Colonic mucosa (tissue), 4 donors: ENCODE results near the gene ARID3B. TPM values are rescaled to one million over a fixed set of nuclear protein-coding genes. Genes with fewer than 3 reads are reported as not detected.

Source experiments
- DNase-seq: peaks from one replicate; pipeline ENCODE4 v3.0.0-alpha.2; 2020
- H3K27ac ChIP-seq: fragments of 200-600 bp; one replicate; pipeline ENCODE4 v1.8.0; 2021
- H3K27me3 ChIP-seq: fragments of 200-600 bp; one replicate; pipeline ENCODE4 v1.8.0; 2021
- H3K36me3 ChIP-seq: fragments of 200-600 bp; one replicate; pipeline ENCODE4 v1.8.0; 2021
- H3K4me1 ChIP-seq: fragments of 200-600 bp; one replicate; pipeline ENCODE4 v1.8.0; 2021; ENCODE audit warnings: mild to moderate bottlenecking
- H3K4me3 ChIP-seq: fragments of 200-600 bp; one replicate; pipeline ENCODE4 v1.8.0; 2021
- H3K9ac ChIP-seq, 2 donors: one replicate each; pipeline ENCODE4 v1.7.0; 2013; ENCODE audit warnings: control low read depth in 2 of 2, low read depth in 2 of 2, low read length in 2 of 2
- H3K9me3 ChIP-seq: fragments of 200-600 bp; one replicate; pipeline ENCODE4 v1.8.0; 2021
- CTCF ChIP-seq: fragments of 200-600 bp; IDR thresholded peaks from one replicate; pipeline ENCODE4 v1.8.0; 2022; ENCODE audit warnings: antibody characterized with exemption, mild to moderate bottlenecking
- intact Hi-C: fragments of 100-400 bp; cut with DNase I; formaldehyde crosslinking; loops from one replicate; pipeline ENCODE4 v1.14.1; 2022
- total RNA-seq, 2 donors: library from RNA; stranded (reverse); fragmentation: NEBNext Ultra II Directional in 1 of 2; extraction: Animal tissue kit (Norgen Biotek cat#: 25700) in 1 of 2; gene quantifications; one replicate each; pipeline ENCODE4 v1.2.1, GENCODE V29; 2021
- donor health status: healthy.
- donor health status: DM: no; HTN: no; CAD: no.
- donor health status: DM: no; HTN: no; CAD: no.

The ARID3B gene
- total RNA-seq, 2 donors from 2014 or later = 8.8 to 9.5 TPM

DNA sequence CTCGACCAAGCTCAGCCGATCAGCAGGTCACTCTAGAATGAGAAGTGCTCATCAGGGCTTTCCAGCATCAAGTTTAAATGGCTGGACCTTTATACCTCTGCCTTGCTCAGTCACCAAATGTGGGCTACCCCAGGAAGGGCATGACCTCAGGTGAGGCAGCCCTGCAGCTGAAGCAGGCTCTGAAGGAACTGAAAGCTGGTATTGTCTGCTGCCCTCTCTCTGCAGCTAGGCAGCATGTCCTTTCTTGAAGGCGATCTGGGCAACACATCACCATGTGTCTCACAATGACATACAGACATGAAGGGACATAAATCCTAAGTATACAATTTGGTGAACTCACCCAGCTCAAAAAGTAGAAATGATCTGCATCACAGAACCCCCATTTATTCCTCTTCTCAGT is 38.7 kb upstream of the ARID3B start:
- no peak for TF ChIP-seq CTCF
- H3K4me3 ChIP-seq = no peak overlapping the region
- DNase-seq = no peak
- no peaks in the 10 kb centered on the region for H3K36me3 ChIP-seq
- H3K27me3 ChIP-seq = no peaks in the 10 kb centered on the region
- no peak overlapping the region for H3K27ac ChIP-seq
- intact Hi-C loops = no loop called here
- H3K9me3 ChIP-seq = no peaks in the 10 kb centered on the region
- no peaks in the 10 kb centered on the region for H3K4me1 ChIP-seq
- H3K9ac ChIP-seq = no peak overlapping the region

DNA sequence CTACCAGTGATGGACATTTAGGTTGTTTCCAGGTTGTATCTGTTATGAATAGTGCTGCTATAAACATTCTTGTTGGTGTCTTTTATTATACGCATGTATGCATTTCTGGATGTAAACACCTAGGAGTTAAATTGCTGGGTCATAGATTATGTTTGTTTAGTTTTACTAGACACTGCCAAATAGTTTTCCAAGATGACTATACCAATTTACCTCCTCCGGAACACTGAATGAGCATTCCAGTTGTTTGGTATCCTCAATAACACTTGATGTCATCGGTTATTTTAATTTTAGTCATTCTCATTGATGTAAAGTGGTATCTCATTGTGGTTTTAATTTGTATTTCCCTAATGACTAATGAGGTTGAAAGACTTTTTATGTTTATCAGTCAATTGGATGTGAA is 36.6 kb upstream of the ARID3B start:
- TF ChIP-seq CTCF = no peak

GRCh38 chr15:74504836-74505235 is 36.2 kb upstream of the ARID3B start:
- Histone ChIP-seq H3K4me3 (no peak overlapping the region), H3K27me3 (no peaks in the 10 kb centered on the region)
- TF ChIP-seq CTCF = no peak

More for the DNA sequence above, 36.6 kb upstream of the ARID3B start:
- intact Hi-C loops = no loop called here
- H3K9ac ChIP-seq = no peak overlapping the region
- no peaks in the 10 kb centered on the region for H3K27me3 ChIP-seq
- H3K9me3 ChIP-seq = no peaks in the 10 kb centered on the region
- no peak overlapping the region for H3K27ac ChIP-seq
- no peaks in the 10 kb centered on the region for H3K36me3 ChIP-seq
- DNase-seq = no peak
- H3K4me3 ChIP-seq = no peak overlapping the region
- no peaks in the 10 kb centered on the region for H3K4me1 ChIP-seq

DNA sequence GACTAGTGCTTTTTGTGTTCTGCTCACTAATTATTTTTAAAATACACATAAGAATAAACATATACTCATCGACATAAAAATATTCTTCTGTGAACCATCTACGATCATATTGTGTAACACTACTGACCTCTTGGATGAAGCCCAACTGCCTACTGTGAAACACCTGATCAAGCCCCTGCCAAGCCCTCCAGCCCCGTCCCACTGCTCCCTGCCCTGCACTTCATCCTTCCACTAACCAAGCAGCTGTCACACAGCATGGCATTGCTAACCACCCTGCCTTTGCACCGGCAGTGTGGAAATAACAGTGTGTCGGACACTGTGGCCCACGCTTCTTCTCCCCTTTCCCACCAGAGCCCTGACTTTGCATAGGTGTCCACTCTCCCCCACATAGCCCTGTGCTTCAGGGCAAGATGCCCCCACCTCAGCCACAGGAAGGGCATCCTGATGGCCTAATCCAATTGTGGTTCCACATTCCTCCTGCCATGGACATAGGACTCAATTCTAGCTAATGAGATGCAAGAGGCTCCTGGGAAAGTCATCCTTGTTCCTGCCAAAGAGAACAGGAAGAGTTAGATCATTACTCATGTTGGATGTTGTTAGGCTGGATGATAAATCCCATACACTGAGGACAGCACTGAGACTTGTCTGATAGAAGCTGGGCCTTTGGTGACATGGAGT is 35.0 kb upstream of the ARID3B start:
- Histone ChIP-seq H3K27ac (no peak overlapping the region), H3K36me3 (no peaks in the 10 kb centered on the region), H3K9ac (peak overlapping the region in 1 of 2 donors; percentile 12), H3K4me1 (no peaks in the 10 kb centered on the region), H3K9me3 (no peaks in the 10 kb centered on the region), H3K27me3 (no peaks in the 10 kb centered on the region), H3K4me3 (no peak overlapping the region)
- TF ChIP-seq CTCF = no peak
- intact Hi-C loops = no loop called here
- DNase-seq = no peak

More at GRCh38 chr15:74504836-74505235, 36.2 kb upstream of the ARID3B start:
- H3K36me3 ChIP-seq = no peaks in the 10 kb centered on the region
- no peak for DNase-seq
- H3K9ac ChIP-seq = no peak overlapping the region
- H3K4me1 ChIP-seq = no peaks in the 10 kb centered on the region
- intact Hi-C loops = no loop called here
- H3K27ac ChIP-seq = no peak overlapping the region
- no peaks in the 10 kb centered on the region for H3K9me3 ChIP-seq

- H3K9ac ChIP-seq = peak overlapping the region in 1 of 2 donors; percentile 12
- H3K4me3 ChIP-seq = no peak overlapping the region
- H3K36me3 ChIP-seq = no peaks in the 10 kb centered on the region
- H3K9me3 ChIP-seq = no peaks in the 10 kb centered on the region
- intact Hi-C loops = no loop called here
- H3K27ac ChIP-seq = no peak overlapping the region
- no peaks in the 10 kb centered on the region for H3K4me1 ChIP-seq
- no peak for DNase-seq
- H3K27me3 ChIP-seq = no peaks in the 10 kb centered on the region
- no peak for TF ChIP-seq CTCF
These were observed 34.5 kb upstream of the ARID3B start for GRCh38 chr15:74506515-74506840.
